HG03025 (cell line): ENCODE data around the gene LOXL4.

Experiments used
- ATAC-seq: cut with Tn5 transposase; IDR thresholded peaks from one replicate; pipeline ENCODE4 v1.9.1; 2021; ENCODE audit warnings: mild to moderate bottlenecking, moderate library complexity; ENCODE audit not compliant: unreplicated experiment, low FRiP score

Gene LOXL4

GRCh38 chr10:98205351-98205750 lies 62.6 kb downstream of the LOXL4 start:
- no peak for ATAC-seq

- ATAC-seq = no peak
Observed at GRCh38 chr10:98202378-98202777, 65.6 kb downstream of the LOXL4 start.

- ATAC-seq = no peak
Observed at GRCh38 chr10:98201760-98202159, 66.2 kb downstream of the LOXL4 start.
